ENCODE data around the gene ST6GALNAC2.

The ST6GALNAC2 gene

DNA sequence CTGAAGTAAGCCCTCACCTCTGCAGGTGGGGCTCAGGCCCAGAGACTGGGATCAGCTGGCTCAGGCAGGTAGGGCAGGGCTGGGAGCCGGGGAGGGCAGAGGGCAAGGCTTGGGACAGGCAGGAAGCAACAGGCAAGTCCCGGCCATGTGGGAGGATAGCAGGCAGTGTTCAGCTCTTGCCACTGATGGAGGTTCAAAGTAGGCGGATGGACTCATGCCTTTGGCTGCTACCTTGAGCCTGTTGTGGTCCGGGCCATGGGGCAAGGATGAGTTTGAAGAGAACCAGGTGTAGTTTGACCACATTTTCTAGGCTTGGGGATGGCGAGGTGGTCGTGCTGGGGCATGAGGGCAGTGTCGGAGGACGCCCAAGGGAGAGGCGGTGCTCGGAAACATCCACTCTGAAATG lies 43.1 kb downstream of the ST6GALNAC2 start:
- Histone ChIP-seq H3K4me1 (ENCODE audit: control insufficient read depth, insufficient read depth, low read length) (peaks cover 50% of the 10 kb centered on the region), H3K4me3 (ENCODE audit: low read length) (no peak overlapping the region), H3K9me3 (replicated peaks; ENCODE audit: low read length) (no peaks in the 10 kb centered on the region), H3K27me3 (ENCODE audit: control insufficient read depth, insufficient read depth, low read length) (peaks cover 51% of the 10 kb centered on the region), H3K9ac (ENCODE audit: low read depth, low read length) (no peak overlapping the region), H3K36me3 (ENCODE audit: insufficient read depth, low read length) (no peaks in the 10 kb centered on the region), H3K4me2 (ENCODE audit: low read length) (no peak overlapping the region)

GRCh38 chr17:76541739-76542454 lies 43.8 kb downstream of the ST6GALNAC2 start:
- H3K4me3 ChIP-seq (ENCODE audit: low read length) = no peak overlapping the region
- no peaks in the 10 kb centered on the region for H3K9me3 ChIP-seq (replicated peaks; ENCODE audit: low read length)
- peaks cover 54% of the 10 kb centered on the region for H3K27me3 ChIP-seq (ENCODE audit: control insufficient read depth, insufficient read depth, low read length)
- no peak overlapping the region for H3K9ac ChIP-seq (ENCODE audit: low read depth, low read length)
- no peak overlapping the region for H3K4me2 ChIP-seq (ENCODE audit: low read length)
- no peaks in the 10 kb centered on the region for H3K36me3 ChIP-seq (ENCODE audit: insufficient read depth, low read length)
- H3K4me1 ChIP-seq (ENCODE audit: control insufficient read depth, insufficient read depth, low read length) = peaks cover 47% of the 10 kb centered on the region

DNA sequence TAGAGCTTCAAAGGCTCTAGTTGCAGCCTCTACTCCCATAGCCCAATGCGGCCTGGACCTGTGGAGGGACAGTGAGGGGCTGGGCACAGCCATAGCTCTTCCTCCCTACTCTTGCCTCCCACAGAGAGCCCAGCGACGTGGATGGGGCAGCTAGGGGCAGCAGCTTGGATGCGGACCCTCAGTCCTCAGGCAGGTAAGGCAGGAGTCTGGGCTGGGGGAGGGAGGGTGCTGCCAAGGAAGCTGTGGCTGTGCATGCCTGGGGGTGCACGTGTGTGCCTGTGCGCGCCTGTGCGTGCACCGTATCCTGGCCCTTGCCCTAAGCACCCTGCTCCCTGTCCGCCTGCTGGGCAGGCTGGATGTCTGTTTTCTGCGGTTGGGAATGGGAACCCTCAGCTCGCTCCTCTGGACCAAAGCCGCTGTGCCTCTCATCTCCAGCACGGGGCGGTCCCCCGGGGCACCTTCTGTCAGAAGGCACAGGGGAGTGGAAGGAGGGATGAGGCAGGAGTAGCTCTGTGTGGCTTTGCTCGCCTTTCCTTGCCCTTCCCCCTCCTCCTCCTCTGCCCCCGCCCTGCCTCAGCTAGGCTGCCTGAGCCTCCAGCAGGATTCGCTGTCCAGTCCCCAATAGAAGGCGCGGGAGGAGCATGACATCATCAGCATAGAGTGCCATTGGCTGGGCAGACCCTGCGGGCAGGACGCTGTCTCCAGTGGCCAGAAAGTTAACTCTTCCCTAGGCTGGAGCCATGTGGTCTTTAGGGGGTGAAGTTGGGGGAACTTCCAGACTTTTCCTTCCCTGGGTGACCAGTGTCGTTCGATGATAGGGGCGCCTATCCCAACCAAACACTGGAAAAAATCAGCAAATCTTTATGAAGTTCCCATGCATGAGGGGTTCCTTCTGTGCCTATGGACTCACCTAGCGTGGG lies 45.0 kb downstream of the ST6GALNAC2 start:
- H3K36me3 ChIP-seq (ENCODE audit: insufficient read depth, low read length) = no peaks in the 10 kb centered on the region
- peaks cover 36% of the 10 kb centered on the region for H3K4me1 ChIP-seq (ENCODE audit: control insufficient read depth, insufficient read depth, low read length)
- peak overlapping the region; percentile 97 for H3K4me2 ChIP-seq (ENCODE audit: low read length)
- no peaks in the 10 kb centered on the region for H3K9me3 ChIP-seq (replicated peaks; ENCODE audit: low read length)
- peak overlapping the region; percentile 69 for H3K4me3 ChIP-seq (ENCODE audit: low read length)
- H3K27me3 ChIP-seq (ENCODE audit: control insufficient read depth, insufficient read depth, low read length) = peaks cover 60% of the 10 kb centered on the region
- H3K9ac ChIP-seq (ENCODE audit: low read depth, low read length) = peak overlapping the region; percentile 68

DNA sequence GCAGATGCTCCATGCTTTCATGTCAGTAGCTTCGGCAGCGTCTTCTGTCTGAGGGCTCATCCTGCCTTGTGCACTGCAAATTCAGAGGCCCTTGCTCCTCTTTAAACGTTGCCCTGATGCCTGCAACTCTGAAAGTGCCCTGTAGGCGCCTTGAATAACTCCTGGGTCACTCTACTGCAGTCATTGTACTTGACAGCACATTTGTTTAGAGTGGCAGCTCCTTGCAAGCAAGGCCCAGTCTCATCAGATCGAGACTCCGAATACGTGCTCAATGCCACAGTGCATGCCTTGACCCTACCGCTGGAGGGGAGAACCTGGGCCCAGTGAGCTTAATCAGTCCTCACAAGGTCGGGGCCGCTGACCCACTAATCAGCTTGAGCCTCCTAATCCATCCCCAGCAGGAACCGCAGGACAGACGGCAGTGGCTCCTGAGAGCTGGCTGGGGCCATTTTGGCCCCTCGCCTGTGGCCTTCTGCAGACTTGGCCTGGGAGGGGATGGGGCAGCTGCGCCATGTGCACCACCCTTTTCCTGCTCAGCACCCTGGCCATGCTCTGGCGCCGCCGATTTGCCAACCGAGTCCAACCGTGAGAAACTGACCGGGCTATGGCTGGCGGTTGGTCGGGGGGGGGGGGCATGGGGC lies 45.9 kb downstream of the ST6GALNAC2 start, which contains the start of gene PRCD:
Gene PRCD (plus strand): TSS at position 414 of the 641 bp plus-strand sequence. CDS start 98 bp downstream, at position 512.
- H3K9me3 ChIP-seq (replicated peaks; ENCODE audit: low read length) = no peaks in the 10 kb centered on the region
- H3K4me3 ChIP-seq (ENCODE audit: low read length) = peak within 1 kb of the TSS; percentile 69
- no peaks in the 10 kb centered on the region for H3K36me3 ChIP-seq (ENCODE audit: insufficient read depth, low read length)
- peaks cover 55% of the 10 kb centered on the region for H3K27me3 ChIP-seq (ENCODE audit: control insufficient read depth, insufficient read depth, low read length)
- H3K4me2 ChIP-seq (ENCODE audit: low read length) = peak within 1 kb of the TSS; percentile 97
- peaks cover 32% of the 10 kb centered on the region for H3K4me1 ChIP-seq (ENCODE audit: control insufficient read depth, insufficient read depth, low read length)
- H3K9ac ChIP-seq (ENCODE audit: low read depth, low read length) = peak within 1 kb of the TSS; percentile 68

GRCh38 chr17:76538941-76539570 lies 46.6 kb downstream of the ST6GALNAC2 start:
- peaks cover 25% of the 10 kb centered on the region for H3K4me1 ChIP-seq (ENCODE audit: control insufficient read depth, insufficient read depth, low read length)
- no peak overlapping the region for H3K4me3 ChIP-seq (ENCODE audit: low read length)
- no peak overlapping the region for H3K9ac ChIP-seq (ENCODE audit: low read depth, low read length)
- H3K36me3 ChIP-seq (ENCODE audit: insufficient read depth, low read length) = no peaks in the 10 kb centered on the region
- H3K4me2 ChIP-seq (ENCODE audit: low read length) = no peak overlapping the region
- H3K9me3 ChIP-seq (replicated peaks; ENCODE audit: low read length) = no peaks in the 10 kb centered on the region
- peaks cover 48% of the 10 kb centered on the region for H3K27me3 ChIP-seq (ENCODE audit: control insufficient read depth, insufficient read depth, low read length)

DNA sequence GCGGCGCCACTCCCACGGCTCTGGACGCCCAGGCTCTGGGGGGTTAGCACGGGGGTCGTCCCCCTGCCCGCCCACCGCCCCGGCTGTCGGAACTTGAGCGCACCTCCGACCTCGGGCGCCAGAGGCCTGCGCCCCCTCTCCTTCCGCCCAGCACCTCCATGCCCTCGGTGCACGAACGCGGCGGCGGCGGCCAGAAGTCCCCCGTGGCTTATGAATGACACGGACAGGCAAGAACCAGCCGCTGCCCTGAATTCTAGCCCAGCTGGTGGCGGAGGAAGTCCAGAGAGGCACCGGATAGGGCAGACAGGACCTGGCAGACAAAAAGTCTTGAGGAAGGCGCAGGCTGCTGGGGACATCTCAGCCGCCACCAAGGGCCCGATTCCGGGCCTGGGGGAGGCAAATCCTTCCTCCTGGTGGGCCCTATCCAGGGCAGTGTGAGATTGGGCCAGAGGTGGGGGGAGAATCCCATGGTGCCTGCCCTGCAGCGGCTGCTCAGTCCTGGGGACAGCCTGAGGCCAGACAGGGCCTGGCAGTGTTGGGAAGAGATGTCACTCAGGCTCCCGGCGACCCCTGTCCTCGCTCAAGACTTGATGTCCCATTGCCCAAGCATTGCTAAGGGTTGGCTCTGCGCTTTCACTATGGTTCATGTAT lies 47.3 kb downstream of the ST6GALNAC2 start:
- Histone ChIP-seq H3K4me1 (ENCODE audit: control insufficient read depth, insufficient read depth, low read length) (peaks cover 24% of the 10 kb centered on the region), H3K9ac (ENCODE audit: low read depth, low read length) (peak overlapping the region; percentile 35), H3K27me3 (ENCODE audit: control insufficient read depth, insufficient read depth, low read length) (peaks cover 41% of the 10 kb centered on the region)

DNA sequence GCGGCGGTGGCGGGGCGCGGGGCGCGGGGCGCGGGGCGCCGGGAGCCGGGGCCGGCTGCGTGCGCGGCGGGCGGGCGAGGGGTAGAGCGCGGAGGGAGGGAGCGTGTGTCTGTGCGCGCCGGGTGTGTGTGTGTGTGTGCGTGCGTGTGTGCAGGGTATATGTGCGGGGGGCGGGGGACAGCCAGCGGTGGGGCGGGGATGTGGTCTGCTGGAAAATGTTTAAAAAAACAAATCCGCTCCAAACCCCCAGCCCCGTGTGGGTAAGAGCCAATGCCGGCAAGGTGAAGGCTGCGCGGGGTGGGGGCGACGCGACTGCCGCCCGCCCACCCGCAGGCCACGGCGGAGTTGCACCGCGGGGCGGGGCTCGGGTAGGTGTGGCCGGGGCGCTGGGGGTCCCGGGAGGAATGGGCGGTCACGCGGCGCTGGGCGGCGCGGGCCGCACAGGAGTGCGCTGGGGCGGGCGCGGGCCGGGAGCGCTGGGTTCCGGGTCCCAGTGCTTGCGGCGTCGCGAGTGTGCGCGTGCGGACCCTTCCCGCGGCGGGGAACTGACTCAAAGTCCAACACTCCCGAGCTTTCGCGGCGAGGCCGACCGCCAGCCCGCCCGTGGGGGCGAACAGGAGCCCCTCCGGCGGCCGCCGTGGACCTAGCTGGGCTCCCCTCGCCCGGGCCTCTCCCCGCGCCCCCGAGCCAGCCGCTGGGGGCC lies 47.9 kb downstream of the ST6GALNAC2 start, which contains the start of gene CYGB:
Gene CYGB (minus strand): TSS at position 132 of the 703 bp plus-strand sequence. CDS start 167 bp downstream, outside the sequence.
- Histone ChIP-seq H3K36me3 (ENCODE audit: insufficient read depth, low read length) (no peaks in the 10 kb centered on the region), H3K9me3 (replicated peaks; ENCODE audit: low read length) (no peaks in the 10 kb centered on the region), H3K27me3 (ENCODE audit: control insufficient read depth, insufficient read depth, low read length) (peaks cover 35% of the 10 kb centered on the region), H3K4me3 (ENCODE audit: low read length) (peak within 1 kb of the TSS; percentile 56), H3K4me2 (ENCODE audit: low read length) (peak within 1 kb of the TSS; percentile 76), H3K4me1 (ENCODE audit: control insufficient read depth, insufficient read depth, low read length) (peaks cover 24% of the 10 kb centered on the region), H3K9ac (ENCODE audit: low read depth, low read length) (peak within 1 kb of the TSS; percentile 35)

More for the DNA sequence above, 47.3 kb downstream of the ST6GALNAC2 start:
- Histone ChIP-seq H3K9me3 (replicated peaks; ENCODE audit: low read length) (no peaks in the 10 kb centered on the region), H3K36me3 (ENCODE audit: insufficient read depth, low read length) (no peaks in the 10 kb centered on the region), H3K4me3 (ENCODE audit: low read length) (peak overlapping the region; percentile 56), H3K4me2 (ENCODE audit: low read length) (peak overlapping the region; percentile 76)

GRCh38 chr17:76537288-76537577 lies 48.4 kb downstream of the ST6GALNAC2 start:
- Histone ChIP-seq H3K4me3 (ENCODE audit: low read length) (peak overlapping the region; percentile 53), H3K36me3 (ENCODE audit: insufficient read depth, low read length) (no peaks in the 10 kb centered on the region), H3K27me3 (ENCODE audit: control insufficient read depth, insufficient read depth, low read length) (peaks cover 30% of the 10 kb centered on the region), H3K4me2 (ENCODE audit: low read length) (peak overlapping the region; percentile 75), H3K4me1 (ENCODE audit: control insufficient read depth, insufficient read depth, low read length) (peaks cover 24% of the 10 kb centered on the region), H3K9me3 (replicated peaks; ENCODE audit: low read length) (no peaks in the 10 kb centered on the region), H3K9ac (ENCODE audit: low read depth, low read length) (peak overlapping the region; percentile 16)

- Histone ChIP-seq H3K9me3 (replicated peaks; ENCODE audit: low read length) (no peaks in the 10 kb centered on the region), H3K4me1 (ENCODE audit: control insufficient read depth, insufficient read depth, low read length) (peaks cover 24% of the 10 kb centered on the region), H3K36me3 (ENCODE audit: insufficient read depth, low read length) (no peaks in the 10 kb centered on the region), H3K4me2 (ENCODE audit: low read length) (peak overlapping the region; percentile 75), H3K9ac (ENCODE audit: low read depth, low read length) (peak overlapping the region; percentile 16), H3K27me3 (ENCODE audit: control insufficient read depth, insufficient read depth, low read length) (peaks cover 29% of the 10 kb centered on the region), H3K4me3 (ENCODE audit: low read length) (peak overlapping the region; percentile 53)
These were observed 49.0 kb downstream of the ST6GALNAC2 start for GRCh38 chr17:76536511-76537287.
